Body of pancreas (tissue), 4 donors: ENCODE results near the gene SPDYE4.

ENCODE experiments used
- CTCF ChIP-seq, 7 experiments: fragments of 450-650 bp in 4 of 7; fragments of 200-600 bp in 3 of 7; sonication (generic) in 3 of 7; IDR thresholded peaks; one replicate each; pipeline ENCODE4 v1.5.1; 2016 to 2019; ENCODE audit warnings: antibody characterized with exemption in 7 of 7
- POLR2A ChIP-seq, 3 donors: fragments of 450-650 bp; IDR thresholded peaks; one replicate each; pipeline ENCODE4 v1.6.1; 2016; ENCODE audit warnings: antibody characterized with exemption in 3 of 3, mild to moderate bottlenecking in 2 of 3

GRCh38 chr17:8801135-8801840, 42.9 kb upstream of the SPDYE4 start:
- TF ChIP-seq POLR2A (IDR thresholded peaks at IDR 0.05), result no peak
- no peak for TF ChIP-seq CTCF (IDR thresholded peaks at IDR 0.05)
